NCI-H2171 treated with DMSO at 0.1 percent for 48 hours (cell line): ENCODE results near the gene SFXN5.

Experiments used
- DNase-seq: peaks from one replicate; lab custom pipeline; 2025; lab: John Stamatoyannopoulos, UW

SFXN5 gene

GRCh38 chr2:72994282-72994990 is 77.1 kb downstream of the SFXN5 start:
- no peak for DNase-seq

GRCh38 chr2:72993933-72994280 is 77.6 kb downstream of the SFXN5 start:
- no peak for DNase-seq

GRCh38 chr2:72993147-72993932 is 78.2 kb downstream of the SFXN5 start:
- DNase-seq, result peak; percentile 20

GRCh38 chr2:72992734-72993102 is 78.8 kb downstream of the SFXN5 start:
- no peak for DNase-seq

- DNase-seq, result no peak
Measured at GRCh38 chr2:72991980-72992733, 79.4 kb downstream of the SFXN5 start.

GRCh38 chr2:72991439-72991725 is 80.1 kb downstream of the SFXN5 start:
- no peak for DNase-seq

- no peak for DNase-seq
Measured at GRCh38 chr2:72990695-72991438, 80.6 kb downstream of the SFXN5 start.

GRCh38 chr2:72989770-72990556 is 81.5 kb downstream of the SFXN5 start:
- no peak for DNase-seq

GRCh38 chr2:72988726-72989273 is 82.7 kb downstream of the SFXN5 start:
- no peak for DNase-seq

- DNase-seq, result no peak
Measured at GRCh38 chr2:72988041-72988440, 83.5 kb downstream of the SFXN5 start.

GRCh38 chr2:72985891-72986683 is 85.4 kb downstream of the SFXN5 start:
- no peak for DNase-seq

GRCh38 chr2:72985136-72985535 is 86.4 kb downstream of the SFXN5 start:
- no peak for DNase-seq

- DNase-seq, result no peak
Measured at GRCh38 chr2:72984172-72984671, 87.3 kb downstream of the SFXN5 start.

GRCh38 chr2:72983500-72984161 is 87.9 kb downstream of the SFXN5 start:
- DNase-seq, result no peak

- DNase-seq, result no peak
Measured at GRCh38 chr2:72982781-72983499, 88.6 kb downstream of the SFXN5 start.

- no peak for DNase-seq
Measured at GRCh38 chr2:72982219-72982618, 89.3 kb downstream of the SFXN5 start.

GRCh38 chr2:72981536-72981935 is 90.0 kb downstream of the SFXN5 start:
- no peak for DNase-seq

GRCh38 chr2:72980535-72981217 is 90.8 kb downstream of the SFXN5 start:
- no peak for DNase-seq
